ENCODE data around the gene AQP2.
A peak's percentile ranks its signal among the peaks of the same experiment; 100 is the strongest.

The AQP2 gene
- total RNA-seq, result 0 reads per million in 2 experiments

DNA sequence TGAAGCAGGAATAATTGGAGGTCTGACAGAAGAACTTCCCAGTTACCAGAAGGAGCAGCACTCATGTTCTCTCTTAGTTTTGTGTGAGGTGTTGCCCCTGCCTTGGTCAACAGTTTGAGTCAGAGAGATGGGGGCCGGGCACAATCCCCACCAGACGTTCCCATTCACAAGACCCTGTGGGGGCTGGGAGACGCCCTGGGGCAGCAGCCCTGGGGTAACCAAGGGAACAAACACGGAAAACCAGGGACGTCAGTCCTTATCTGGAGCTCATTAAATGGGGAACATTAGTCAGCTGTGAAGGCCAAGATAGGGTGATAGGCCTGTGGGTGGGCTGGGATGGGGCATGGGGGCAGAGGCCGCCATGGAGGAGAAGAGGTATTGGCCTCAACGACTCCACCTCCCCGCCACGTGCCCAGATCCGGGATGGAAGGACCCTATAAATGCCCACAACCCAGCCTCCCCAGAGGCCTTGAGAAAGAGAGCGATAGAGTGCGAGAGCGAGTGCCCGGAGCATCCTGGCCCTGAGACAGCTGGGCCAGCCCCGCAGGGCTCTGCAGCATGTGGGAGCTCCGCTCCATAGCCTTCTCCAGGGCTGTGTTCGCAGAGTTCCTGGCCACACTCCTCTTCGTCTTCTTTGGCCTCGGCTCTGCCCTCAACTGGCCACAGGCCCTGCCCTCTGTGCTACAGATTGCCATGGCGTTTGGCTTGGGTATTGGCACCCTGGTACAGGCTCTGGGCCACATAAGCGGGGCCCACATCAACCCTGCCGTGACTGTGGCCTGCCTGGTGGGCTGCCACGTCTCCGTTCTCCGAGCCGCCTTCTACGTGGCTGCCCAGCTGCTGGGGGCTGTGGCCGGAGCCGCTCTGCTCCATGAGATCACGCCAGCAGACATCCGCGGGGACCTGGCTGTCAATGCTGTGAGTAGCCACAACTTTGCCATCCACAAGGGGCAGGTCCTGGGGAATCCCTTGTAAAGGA is at the start of gene AQP2:
Gene AQP2, plus strand, starts transcription at position 465 of the 979 bp plus-strand sequence. Its CDS starts 94 bp downstream, at position 559.
- DNase-seq (ENCODE audit: low read depth), result no peak

DNA sequence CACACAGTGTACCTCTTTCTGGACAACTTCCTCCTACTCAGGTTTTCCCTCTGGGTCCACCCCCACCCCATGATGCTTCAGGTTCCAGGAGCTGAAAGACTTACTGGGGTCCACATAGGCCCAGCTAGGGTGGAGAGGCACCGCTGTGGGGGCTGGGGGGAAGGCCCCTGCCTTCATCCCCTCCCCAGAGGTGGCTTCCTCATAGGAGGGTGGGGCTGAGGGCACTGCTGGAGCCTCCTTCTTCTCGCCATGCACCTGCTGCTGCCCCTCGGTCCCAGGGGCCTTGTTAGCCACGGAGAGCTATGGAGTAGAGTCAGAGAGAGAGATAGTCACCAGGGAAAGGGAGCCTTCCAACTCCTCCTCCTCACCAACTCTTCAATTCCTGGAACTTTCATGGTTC is 49.5 kb upstream of the AQP2 start:
- DNase-seq (ENCODE audit: low read depth), result no peak

- no peak for DNase-seq (ENCODE audit: low read depth)
Observed at GRCh38 chr12:49901986-49902385, 48.6 kb upstream of the AQP2 start.

DNA sequence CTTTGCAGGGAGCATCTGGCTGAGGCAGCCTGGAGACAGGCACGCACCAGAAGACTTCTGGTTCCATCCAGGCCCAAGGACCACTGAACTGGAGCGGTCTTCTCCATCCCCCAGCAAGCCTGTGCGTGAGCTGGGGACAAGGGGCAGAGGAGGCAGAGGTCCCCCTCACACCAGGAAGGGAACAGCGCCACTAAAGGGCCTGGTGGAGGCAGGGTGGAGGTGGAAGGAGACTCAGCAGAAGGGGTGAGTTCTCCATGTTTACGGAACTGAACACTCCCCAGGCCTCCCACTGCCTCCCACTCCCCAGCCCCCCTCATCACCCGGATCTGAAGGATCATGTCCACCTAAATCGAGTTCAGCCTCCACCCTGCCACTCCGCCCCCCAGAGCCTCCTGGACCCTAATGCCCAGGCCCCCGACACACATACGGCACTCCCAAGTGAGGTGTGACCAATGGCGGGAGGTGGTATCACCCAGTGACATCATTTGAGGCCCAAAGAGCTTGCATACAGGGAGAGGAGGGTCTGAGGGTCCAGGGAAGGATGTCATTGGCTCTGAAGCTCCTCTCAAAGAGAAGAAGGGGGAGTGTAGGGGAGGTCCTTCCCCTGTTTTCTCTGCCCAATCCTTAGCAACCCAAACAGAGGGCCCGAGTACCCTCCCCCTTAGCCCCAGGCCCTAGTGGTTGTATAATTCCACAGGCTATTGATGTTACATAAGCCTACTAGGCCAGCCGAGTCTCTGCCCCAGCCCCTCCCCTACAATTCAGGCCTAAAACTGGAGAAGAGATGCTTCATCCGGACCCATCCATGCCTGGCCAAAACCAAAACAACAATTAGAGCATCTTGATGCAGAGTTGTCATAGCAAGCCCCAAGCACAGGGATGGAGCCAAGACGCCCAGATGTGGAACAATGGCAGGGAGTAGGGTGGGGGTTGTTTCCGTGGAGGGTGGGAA is 47.9 kb upstream of the AQP2 start:
- no peak for DNase-seq (ENCODE audit: low read depth)

- DNase-seq (ENCODE audit: low read depth), result no peak
Observed at GRCh38 chr12:49903351-49903699, 47.2 kb upstream of the AQP2 start.

DNA sequence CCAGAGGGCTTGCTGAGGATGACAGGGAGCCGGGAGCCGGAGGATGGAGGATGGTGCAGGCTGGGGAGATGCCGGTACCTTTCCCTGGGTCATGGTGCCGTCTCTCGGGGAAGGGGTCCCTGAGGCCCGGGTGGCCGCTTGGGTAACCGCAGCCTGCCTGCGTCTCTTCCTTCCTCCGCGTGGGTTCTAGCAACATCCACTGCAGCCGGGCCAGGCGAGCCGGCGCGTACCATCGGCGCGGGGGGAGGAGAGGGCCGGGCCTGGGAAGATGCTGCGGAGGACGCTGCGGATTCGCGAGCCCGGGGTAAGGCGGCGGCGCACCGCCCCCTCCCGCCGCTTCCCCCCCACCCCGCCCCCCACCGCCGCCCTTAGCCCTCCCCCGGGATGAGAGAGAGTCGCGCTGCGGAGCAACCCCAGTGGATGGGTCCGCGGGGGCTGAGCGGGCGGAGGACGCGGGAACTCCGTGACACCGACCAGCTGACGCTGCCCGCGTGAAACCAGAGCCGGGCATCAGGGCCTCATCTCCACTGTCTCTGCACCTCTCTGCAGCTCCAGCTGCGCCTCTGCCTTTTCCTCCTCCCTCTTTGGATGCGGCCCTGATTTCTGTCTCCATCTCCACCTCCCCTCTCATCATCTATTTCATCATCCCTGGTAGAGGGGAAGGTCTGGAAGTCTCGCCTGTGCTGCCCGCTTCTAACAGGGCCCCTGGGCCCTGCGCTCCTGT is 46.7 kb upstream of the AQP2 start, which contains the start of gene FAIM2:
Gene FAIM2, minus strand, starts transcription at position 201 of the 724 bp plus-strand sequence. Its CDS starts 108 bp downstream, at position 93.
- DNase-seq (ENCODE audit: low read depth), result peak; percentile 28

- DNase-seq (ENCODE audit: low read depth), result no peak
Observed at GRCh38 chr12:49904601-49905000, 45.9 kb upstream of the AQP2 start.

DNA sequence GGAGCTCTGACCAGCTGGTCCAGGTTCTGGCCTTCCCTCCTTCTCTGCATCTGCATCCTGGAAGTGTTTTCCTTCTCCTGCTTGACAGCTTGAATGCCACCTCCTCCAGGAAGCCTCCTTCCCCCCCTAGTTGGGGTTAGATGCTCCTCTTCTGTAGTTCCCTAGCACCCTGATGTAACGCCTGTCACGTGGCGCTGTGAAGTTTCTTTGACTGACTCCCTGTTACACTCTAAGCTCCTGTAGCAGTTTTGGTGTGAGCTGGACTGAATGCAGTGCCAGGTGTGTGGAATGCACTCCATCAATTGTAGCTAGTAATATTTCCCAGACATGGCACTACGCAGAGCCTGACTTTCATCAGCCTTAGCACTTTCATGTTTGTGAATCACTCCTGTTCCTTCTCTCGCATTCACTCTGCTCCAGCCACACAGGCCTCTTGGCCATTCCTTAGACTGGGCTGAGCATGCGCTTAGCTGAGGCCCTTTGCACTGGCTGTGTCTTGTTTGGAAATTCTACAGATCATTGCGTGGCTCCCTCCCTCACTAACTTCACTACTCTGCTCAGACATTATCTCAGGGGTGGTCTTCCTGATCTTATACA is 44.7 kb upstream of the AQP2 start:
- no peak for DNase-seq (ENCODE audit: low read depth)

- no peak for DNase-seq (ENCODE audit: low read depth)
Observed at GRCh38 chr12:49907352-49907751, 43.2 kb upstream of the AQP2 start.

DNA sequence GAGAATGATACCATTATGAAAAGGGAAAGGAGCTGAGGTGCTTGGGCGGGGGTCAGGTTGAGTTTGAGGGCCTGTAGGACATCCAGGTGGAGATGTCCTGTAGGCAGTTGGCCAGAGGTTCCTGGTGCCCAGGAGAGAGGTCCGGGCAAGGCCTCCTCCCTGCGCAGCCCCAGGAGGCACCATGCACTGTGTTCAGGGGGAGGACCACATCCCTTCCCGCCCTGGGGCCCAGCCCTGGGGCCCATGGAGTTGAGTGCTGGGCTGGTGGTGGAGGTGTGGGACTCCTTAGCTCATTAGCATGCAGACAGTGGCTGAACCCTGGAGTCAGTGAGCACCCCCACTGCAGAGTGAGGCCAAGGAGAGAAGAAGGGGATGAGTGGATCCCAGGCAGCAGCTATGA is 41.2 kb upstream of the AQP2 start:
- DNase-seq (ENCODE audit: low read depth), result no peak

DNA sequence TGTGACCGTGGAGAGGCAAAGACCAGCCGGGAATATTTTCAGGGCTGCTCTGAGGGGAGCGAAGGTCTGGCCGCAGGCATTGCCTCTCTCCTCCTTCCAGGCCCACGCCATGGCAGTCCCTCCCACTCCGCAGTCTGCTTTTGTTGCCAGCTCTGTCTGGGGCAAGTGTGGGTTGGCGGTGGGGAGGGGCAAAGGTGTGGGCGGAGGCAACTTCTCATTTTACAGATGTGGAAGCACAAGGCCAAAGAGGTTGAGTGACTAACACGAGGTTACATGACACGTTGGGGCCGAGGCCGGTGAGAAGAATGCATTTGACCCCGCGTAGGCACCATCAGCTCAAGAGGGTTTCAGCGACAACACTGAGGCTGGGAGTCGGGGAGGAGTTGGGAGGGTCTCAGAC is 40.7 kb upstream of the AQP2 start:
- DNase-seq (ENCODE audit: low read depth), result no peak

DNA sequence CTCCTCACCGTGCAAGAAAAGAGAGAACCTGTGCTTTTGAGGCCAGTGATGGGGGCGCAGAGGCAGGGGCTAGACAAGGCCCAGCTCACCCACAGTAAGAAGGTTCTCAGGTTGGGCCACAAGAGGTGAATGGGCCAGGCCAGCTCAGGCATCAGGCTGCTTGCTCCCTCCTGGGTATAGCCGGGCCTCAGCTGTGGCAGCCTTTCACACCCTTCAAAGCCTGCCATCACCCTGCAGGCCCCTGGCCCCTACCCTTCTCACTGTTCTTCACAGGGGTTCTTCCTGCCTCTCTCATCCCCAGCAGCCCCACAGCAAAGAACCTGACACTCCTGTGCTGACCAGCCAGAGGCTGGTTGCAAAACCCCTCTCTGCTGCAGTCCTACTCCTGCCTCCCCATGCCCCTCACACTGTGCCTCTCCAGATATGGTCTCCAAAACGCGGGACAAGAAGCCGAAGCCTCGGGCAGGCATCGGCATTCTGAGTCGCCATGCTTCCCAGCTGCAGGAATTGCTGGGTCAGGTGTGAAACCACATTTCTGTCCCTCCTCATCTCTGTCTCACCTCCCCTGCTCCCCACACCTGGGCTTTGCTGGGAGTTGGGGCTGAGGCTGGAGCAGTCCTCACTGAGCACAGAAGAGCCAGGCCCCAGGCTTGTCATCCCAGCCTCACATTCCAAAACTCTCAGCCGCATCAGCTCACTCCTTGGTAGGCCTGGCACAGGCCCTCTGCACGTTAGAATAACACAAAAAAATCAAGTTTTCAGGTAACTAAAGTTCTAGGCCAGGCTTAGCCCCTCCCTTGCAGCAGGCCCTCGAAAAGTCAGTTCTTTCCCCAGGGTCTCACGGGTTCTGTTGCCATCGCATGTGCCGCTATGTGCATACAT is 40.0 kb upstream of the AQP2 start:
- DNase-seq (ENCODE audit: low read depth), result no peak

DNA sequence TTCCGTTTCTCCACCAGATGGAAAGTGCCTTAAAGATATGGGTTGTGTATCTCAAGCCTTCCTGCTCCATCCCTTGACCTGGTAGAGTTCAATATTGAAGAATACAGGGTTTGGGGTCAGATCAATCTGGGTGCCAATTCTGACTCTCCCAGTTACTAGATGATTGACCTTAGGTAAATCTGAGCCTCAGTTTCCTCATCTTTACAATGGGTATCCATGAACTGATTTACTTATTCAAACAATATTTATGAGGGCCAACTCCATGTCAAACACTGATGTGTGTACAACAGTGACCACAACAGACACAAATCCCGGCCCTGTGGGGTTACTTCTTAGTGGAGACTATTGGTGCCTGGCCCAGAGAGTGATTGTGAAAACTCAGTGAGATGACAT is 39.3 kb upstream of the AQP2 start:
- no peak for DNase-seq (ENCODE audit: low read depth)

DNA sequence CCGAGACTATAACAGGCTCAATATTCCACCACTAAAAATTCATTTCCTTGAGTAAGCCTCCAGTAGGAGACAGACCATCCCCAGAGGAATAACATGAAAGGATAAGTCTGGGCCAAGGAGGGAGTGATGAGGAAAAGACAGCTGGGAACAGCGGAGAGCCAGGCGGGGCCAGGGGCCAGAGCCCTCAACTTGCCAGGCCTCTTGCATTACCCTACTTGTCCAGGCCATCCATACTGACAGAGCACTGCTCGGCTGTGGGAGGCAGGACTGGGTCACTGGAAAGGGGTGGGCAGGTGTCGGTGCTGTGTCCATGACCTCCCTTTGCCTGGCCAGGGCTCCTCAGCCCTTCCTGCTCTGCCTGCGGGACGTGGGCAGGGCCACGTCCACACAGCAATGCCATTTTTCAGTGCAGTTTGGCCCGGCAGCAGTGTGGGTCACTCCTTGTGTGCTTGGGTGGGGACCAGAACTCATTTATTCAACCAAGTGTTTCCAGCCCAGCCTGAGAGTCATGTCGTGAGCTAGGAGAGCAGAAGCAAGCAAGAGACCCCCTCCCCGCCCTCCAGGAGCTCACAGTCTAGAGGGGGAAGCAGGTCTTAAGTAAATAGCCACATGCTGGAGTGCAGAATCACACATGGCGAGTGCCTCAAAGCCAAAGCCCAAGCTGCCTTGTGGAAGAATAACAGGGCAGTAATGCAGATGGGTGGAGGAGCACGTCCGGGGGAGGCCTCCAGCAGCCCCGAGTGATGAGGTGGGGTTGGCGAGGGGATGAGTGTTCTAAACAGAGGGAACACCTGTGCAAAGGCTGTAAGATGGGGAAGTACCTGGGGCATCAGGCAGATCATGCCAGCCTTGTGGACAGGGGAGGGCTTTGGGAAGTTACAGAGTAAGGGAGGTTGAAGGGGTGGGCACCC is 37.9 kb upstream of the AQP2 start:
- DNase-seq (ENCODE audit: low read depth), result no peak

- no peak for DNase-seq (ENCODE audit: low read depth)
Observed at GRCh38 chr12:49916129-49916919, 34.2 kb upstream of the AQP2 start.

GRCh38 chr12:49917166-49917787 is 33.3 kb upstream of the AQP2 start:
- no peak for DNase-seq (ENCODE audit: low read depth)

DNA sequence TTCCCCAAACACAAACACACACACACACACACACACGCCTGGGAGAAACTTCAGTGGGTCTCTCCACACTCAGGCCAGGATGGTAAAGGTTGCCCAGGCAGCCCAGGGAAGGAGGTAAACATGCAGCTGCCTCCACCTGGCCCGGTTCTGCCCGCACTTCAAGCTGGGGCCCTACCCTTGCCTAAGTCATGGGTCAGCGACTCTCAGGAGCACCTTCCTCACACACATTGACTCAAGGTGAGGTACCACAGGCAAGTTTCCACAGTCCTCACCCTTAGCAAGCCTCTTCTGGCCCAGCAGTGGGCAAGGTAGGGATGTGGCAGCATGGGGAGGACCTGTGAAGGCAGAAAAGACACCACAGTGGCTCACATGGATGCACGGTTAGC is 32.8 kb upstream of the AQP2 start:
- DNase-seq (ENCODE audit: low read depth), result no peak

Measured in T follicular helper cell (primary cell).